Breast epithelium (tissue), 3 donors: ENCODE data around the gene PPIH.

Experiments
- CTCF ChIP-seq, 3 donors: fragments of 450-650 bp; IDR thresholded peaks; one replicate each; pipeline ENCODE4 v1.5.1; 2016 to 2017; ENCODE audit warnings: antibody characterized with exemption in 3 of 3, mild to moderate bottlenecking in 3 of 3, moderate library complexity in 3 of 3
- POLR2AphosphoS5 ChIP-seq, 3 donors: sonication (generic); formaldehyde crosslinking; IDR thresholded peaks; one replicate each; pipeline ENCODE4 v1.6.1; 2017; ENCODE audit warnings: antibody characterized with exemption in 3 of 3

- TF ChIP-seq CTCF (IDR thresholded peaks at IDR 0.05) = no peak
- peak in 2 of 3 donors; percentile 50 to 52 for TF ChIP-seq POLR2AphosphoS5 (IDR thresholded peaks at IDR 0.05)
These were observed 24.7 kb downstream of the PPIH start for GRCh38 chr1:42682739-42683531.
